Tibial nerve (tissue), 4 donors: ENCODE measurements around the gene FAM227B. TPM values are rescaled to one million over a fixed set of nuclear protein-coding genes. Genes with fewer than 3 reads are reported as not detected.

Experiments used
- DNase-seq, 2 donors: peaks; one replicate each; pipeline ENCODE4 v3.0.0-alpha.2; 2019; ENCODE audit warnings: low spot score in 2 of 2
- H3K27ac ChIP-seq, 4 donors: fragments of 200-600 bp; sonication (generic) in 3 of 4; one replicate each; pipeline ENCODE4 v1.5.1; 2017 to 2019; ENCODE audit warnings: mild to moderate bottlenecking in 1 of 4
- H3K27me3 ChIP-seq, 2 donors: fragments of 200-600 bp; sonication (generic) in 1 of 2; one replicate each; pipeline versions ENCODE4 v1.5.1 to v1.6.0; 2017 to 2019
- H3K36me3 ChIP-seq, 3 donors: fragments of 200-600 bp; sonication (generic); one replicate each; pipeline ENCODE4 v1.5.1; 2018 to 2019
- H3K4me1 ChIP-seq, 4 donors: fragments of 200-600 bp; sonication (generic) in 3 of 4; one replicate each; pipeline ENCODE4 v1.5.1; 2017 to 2019
- H3K4me3 ChIP-seq, 4 donors: fragments of 200-600 bp; sonication (generic) in 3 of 4; one replicate each; pipeline ENCODE4 v1.5.1; 2017 to 2019; ENCODE audit warnings: mild to moderate bottlenecking in 1 of 4, moderate library complexity in 1 of 4
- H3K9me3 ChIP-seq, 4 donors: fragments of 200-600 bp; sonication (generic) in 3 of 4; one replicate each; pipeline ENCODE4 v1.5.1; 2017 to 2019
- EP300 ChIP-seq, 2 donors: sonication (generic); formaldehyde crosslinking; IDR thresholded peaks; one replicate each; pipeline ENCODE4 v1.6.1; 2017; ENCODE audit warnings: antibody characterized with exemption in 2 of 2, mild to moderate bottlenecking in 1 of 2
- POLR2A ChIP-seq, 2 donors: fragments of 450-650 bp; IDR thresholded peaks; one replicate each; pipeline ENCODE4 v1.6.1; 2017; ENCODE audit warnings: antibody characterized with exemption in 2 of 2, mild to moderate bottlenecking in 2 of 2, moderate library complexity in 2 of 2
- WGBS, 2 donors: methylation state at CpG; one replicate each; pipeline ENCODE4 v1.1.5; 2018; 5-methylcytosine and 5-hydroxymethylcytosine counted together
- total RNA-seq, 4 donors: library from RNA; depleted of rRNA; stranded (reverse); fragments of >200 nt; gene quantifications; one replicate each; pipeline ENCODE4 v1.1.0, GENCODE V29; 2016
- TF ChIP-seq, protein P1 (sequence below), 5 experiments: fragments of 200-600 bp in 3 of 5; fragments of 450-650 bp in 2 of 5; sonication (generic) in 3 of 5; IDR thresholded peaks; one replicate each; pipeline ENCODE4 v1.5.1; 2016 to 2019; ENCODE audit warnings: antibody characterized with exemption in 5 of 5, mild to moderate bottlenecking in 3 of 5, moderate library complexity in 2 of 5

The FAM227B gene
- total RNA-seq, 4 donors from 2014 or later, result 2.1 to 14.2 (median 7.7) TPM

- Histone ChIP-seq H3K9me3 (no peaks in the 10 kb centered on the region), H3K27ac (peak overlapping the region; percentile 17 to 78 (median 70)), H3K27me3 (no peaks in the 10 kb centered on the region), H3K4me1 (peaks cover 0 to 59% (median 0%) of the 10 kb centered on the region in 4 donors), H3K4me3 (peak overlapping the region in 1 of 4 donors; percentile 22), H3K36me3 (no peaks in the 10 kb centered on the region)
- no peak for DNase-seq
- TF ChIP-seq, protein P1, sequence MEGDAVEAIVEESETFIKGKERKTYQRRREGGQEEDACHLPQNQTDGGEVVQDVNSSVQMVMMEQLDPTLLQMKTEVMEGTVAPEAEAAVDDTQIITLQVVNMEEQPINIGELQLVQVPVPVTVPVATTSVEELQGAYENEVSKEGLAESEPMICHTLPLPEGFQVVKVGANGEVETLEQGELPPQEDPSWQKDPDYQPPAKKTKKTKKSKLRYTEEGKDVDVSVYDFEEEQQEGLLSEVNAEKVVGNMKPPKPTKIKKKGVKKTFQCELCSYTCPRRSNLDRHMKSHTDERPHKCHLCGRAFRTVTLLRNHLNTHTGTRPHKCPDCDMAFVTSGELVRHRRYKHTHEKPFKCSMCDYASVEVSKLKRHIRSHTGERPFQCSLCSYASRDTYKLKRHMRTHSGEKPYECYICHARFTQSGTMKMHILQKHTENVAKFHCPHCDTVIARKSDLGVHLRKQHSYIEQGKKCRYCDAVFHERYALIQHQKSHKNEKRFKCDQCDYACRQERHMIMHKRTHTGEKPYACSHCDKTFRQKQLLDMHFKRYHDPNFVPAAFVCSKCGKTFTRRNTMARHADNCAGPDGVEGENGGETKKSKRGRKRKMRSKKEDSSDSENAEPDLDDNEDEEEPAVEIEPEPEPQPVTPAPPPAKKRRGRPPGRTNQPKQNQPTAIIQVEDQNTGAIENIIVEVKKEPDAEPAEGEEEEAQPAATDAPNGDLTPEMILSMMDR (IDR thresholded peaks at IDR 0.05), result no peak
- TF ChIP-seq EP300 (IDR thresholded peaks at IDR 0.05), result no peak
- no peak for TF ChIP-seq POLR2A (IDR thresholded peaks at IDR 0.05)
- 52 to 56% methylated on average over 3 of the region's 3 CpGs for WGBS, 2 donors
Observed at GRCh38 chr15:49467746-49468480, 152.7 kb downstream of the FAM227B start.

GRCh38 chr15:49466119-49466518 lies 154.5 kb downstream of the FAM227B start:
- DNase-seq, result no peak
- 85 to 86% methylated on average over 1 of the region's 1 CpG for WGBS, 2 donors
- Histone ChIP-seq H3K4me1 (peaks cover 4 to 68% (median 11%) of the 10 kb centered on the region in 4 donors), H3K9me3 (no peaks in the 10 kb centered on the region), H3K27me3 (no peaks in the 10 kb centered on the region), H3K27ac (peak overlapping the region; percentile 37 to 78 (median 70)), H3K4me3 (peak overlapping the region in 2 of 4 donors; percentile 12 to 32), H3K36me3 (no peaks in the 10 kb centered on the region)
- TF ChIP-seq EP300 (IDR thresholded peaks at IDR 0.05) (no peak), POLR2A (IDR thresholded peaks at IDR 0.05) (no peak)
- TF ChIP-seq, protein P1 (IDR thresholded peaks at IDR 0.05), result no peak

DNA sequence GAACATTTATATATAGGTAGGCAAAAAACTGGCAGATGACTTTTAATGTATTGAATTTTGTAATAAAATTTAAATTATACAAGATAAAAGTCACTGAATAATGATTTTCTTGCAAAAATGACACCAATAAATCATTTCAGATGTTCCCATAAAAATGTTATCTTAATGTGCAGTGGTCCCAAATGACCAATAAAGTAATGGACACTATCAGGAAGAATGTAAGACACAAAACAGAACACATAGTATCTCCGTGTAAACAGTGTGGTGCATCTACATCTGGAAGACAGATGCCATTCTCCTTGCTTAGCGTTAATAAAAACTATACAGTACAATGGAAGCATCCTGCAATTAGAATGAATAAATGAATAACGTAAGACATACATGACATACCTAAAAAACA lies 156.1 kb downstream of the FAM227B start:
- no peak for TF ChIP-seq EP300 (IDR thresholded peaks at IDR 0.05)
- TF ChIP-seq, protein P1 (IDR thresholded peaks at IDR 0.05), result no peak
- TF ChIP-seq POLR2A (IDR thresholded peaks at IDR 0.05), result no peak
- DNase-seq, result no peak
- Histone ChIP-seq H3K27ac (no peak overlapping the region), H3K4me3 (no peak overlapping the region), H3K9me3 (no peaks in the 10 kb centered on the region), H3K27me3 (no peaks in the 10 kb centered on the region), H3K36me3 (no peaks in the 10 kb centered on the region), H3K4me1 (peaks cover 4 to 82% (median 15%) of the 10 kb centered on the region in 4 donors)
- WGBS, 2 donors, result 76 to 84% methylated on average over 3 of the region's 3 CpGs

- Histone ChIP-seq H3K36me3 (no peaks in the 10 kb centered on the region), H3K27me3 (no peaks in the 10 kb centered on the region), H3K4me1 (peaks cover 4 to 86% (median 15%) of the 10 kb centered on the region in 4 donors), H3K4me3 (no peak overlapping the region), H3K9me3 (no peaks in the 10 kb centered on the region), H3K27ac (peak overlapping the region in 2 of 4 donors; percentile 64 to 68)
- no peak for TF ChIP-seq POLR2A (IDR thresholded peaks at IDR 0.05)
- no peak for TF ChIP-seq EP300 (IDR thresholded peaks at IDR 0.05)
- TF ChIP-seq, protein P1 (IDR thresholded peaks at IDR 0.05), result no peak
- WGBS, 2 donors, result 32 to 33% methylated on average over 2 of the region's 2 CpGs
- DNase-seq, result no peak
Observed at GRCh38 chr15:49462232-49462844, 158.3 kb downstream of the FAM227B start.

DNA sequence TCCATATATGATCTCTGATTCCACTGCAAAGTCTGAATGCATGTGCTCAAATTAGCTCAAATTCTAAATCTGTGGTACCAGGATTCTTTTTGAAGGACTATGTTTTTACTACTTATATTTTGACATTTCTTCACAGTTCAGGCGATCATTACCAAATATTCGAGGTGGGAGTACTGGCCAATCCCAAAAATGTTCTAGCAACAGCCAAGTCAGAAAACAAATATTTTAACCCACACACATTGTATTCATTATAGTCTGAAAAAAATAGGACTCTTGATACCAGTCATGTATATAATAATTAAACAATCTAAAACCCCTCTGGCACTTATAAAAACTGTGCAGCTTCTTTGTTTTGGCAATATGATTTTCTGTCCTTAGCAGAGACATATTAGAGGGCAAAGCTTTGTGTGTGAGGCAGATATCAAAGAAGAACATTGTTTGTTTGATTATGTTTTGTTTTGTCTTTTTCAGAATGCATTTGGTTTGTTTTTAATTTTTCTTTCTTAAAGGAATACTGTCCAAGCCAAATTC lies 160.1 kb downstream of the FAM227B start:
- Histone ChIP-seq H3K27ac (peak overlapping the region in 3 of 4 donors; percentile 13 to 68 (median 64)), H3K27me3 (no peaks in the 10 kb centered on the region), H3K36me3 (no peaks in the 10 kb centered on the region), H3K9me3 (no peaks in the 10 kb centered on the region), H3K4me3 (no peak overlapping the region), H3K4me1 (peaks cover 4 to 87% (median 17%) of the 10 kb centered on the region in 4 donors)
- no peak for DNase-seq
- TF ChIP-seq POLR2A (IDR thresholded peaks at IDR 0.05) (no peak), EP300 (IDR thresholded peaks at IDR 0.05) (no peak)
- TF ChIP-seq, protein P1 (IDR thresholded peaks at IDR 0.05), result no peak
- 24 to 33% methylated on average over 2 of the region's 2 CpGs for WGBS, 2 donors
